Lower lobe of right lung (tissue), 2 donors: ENCODE data around the gene GJA4. TPM values are rescaled to one million over a fixed set of nuclear protein-coding genes. Genes with fewer than 3 reads are reported as not detected.

ENCODE experiments used
- ATAC-seq, 2 donors: fragments of 200-7000 bp; cut with Tn5 transposase; one replicate each; pipeline ENCODE4 v1.9.1; 2020 to 2022; ENCODE audit warnings: mild to moderate bottlenecking in 2 of 2, moderate library complexity in 2 of 2
- DNase-seq: peaks from one replicate; pipeline ENCODE4 v3.0.0-alpha.2; 2020
- H3K27ac ChIP-seq: fragments of 200-600 bp; one replicate; pipeline ENCODE4 v1.8.0; 2022
- H3K27me3 ChIP-seq: fragments of 200-600 bp; one replicate; pipeline ENCODE4 v1.8.0; 2022; ENCODE audit warnings: low read depth
- H3K36me3 ChIP-seq: fragments of 200-600 bp; one replicate; pipeline ENCODE4 v1.8.0; 2022; ENCODE audit warnings: mild to moderate bottlenecking
- H3K4me1 ChIP-seq: fragments of 200-600 bp; one replicate; pipeline ENCODE4 v1.8.0; 2022
- H3K4me3 ChIP-seq: fragments of 200-600 bp; one replicate; pipeline ENCODE4 v1.8.0; 2022; ENCODE audit warnings: mild to moderate bottlenecking
- H3K9me3 ChIP-seq: fragments of 200-600 bp; one replicate; pipeline ENCODE4 v1.8.0; 2022
- intact Hi-C: fragments of 100-400 bp; cut with DNase I; formaldehyde crosslinking; loops from one replicate; pipeline ENCODE4 v1.11.0; 2022
- total RNA-seq: library from RNA; stranded (reverse); fragmentation: NEBNext Ultra II Directional; extraction: Animal tissue kit (Norgen Biotek cat#: 25700); gene quantifications from one replicate; pipeline ENCODE4 v1.2.1, GENCODE V29; 2021
- TF ChIP-seq, protein P1 (sequence below): fragments of 200-600 bp; IDR thresholded peaks from one replicate; pipeline ENCODE4 v1.8.0; 2022; ENCODE audit warnings: antibody characterized with exemption, mild to moderate bottlenecking
- donor health status: DM: no; HTN: yes; CAD: no; lungs with severe emphysema.

The GJA4 gene
- total RNA-seq, 1 donor from 2014 or later: 16.1 TPM

GRCh38 chr1:34822202-34822601 is 29.4 kb downstream of the GJA4 start:
- H3K27ac ChIP-seq: no peak overlapping the region
- no peak for ATAC-seq
- intact Hi-C loops: no loop called here
- no peaks in the 10 kb centered on the region for H3K36me3 ChIP-seq
- H3K4me1 ChIP-seq: peaks cover 16% of the 10 kb centered on the region
- H3K27me3 ChIP-seq: no peaks in the 10 kb centered on the region
- TF ChIP-seq, protein P1, sequence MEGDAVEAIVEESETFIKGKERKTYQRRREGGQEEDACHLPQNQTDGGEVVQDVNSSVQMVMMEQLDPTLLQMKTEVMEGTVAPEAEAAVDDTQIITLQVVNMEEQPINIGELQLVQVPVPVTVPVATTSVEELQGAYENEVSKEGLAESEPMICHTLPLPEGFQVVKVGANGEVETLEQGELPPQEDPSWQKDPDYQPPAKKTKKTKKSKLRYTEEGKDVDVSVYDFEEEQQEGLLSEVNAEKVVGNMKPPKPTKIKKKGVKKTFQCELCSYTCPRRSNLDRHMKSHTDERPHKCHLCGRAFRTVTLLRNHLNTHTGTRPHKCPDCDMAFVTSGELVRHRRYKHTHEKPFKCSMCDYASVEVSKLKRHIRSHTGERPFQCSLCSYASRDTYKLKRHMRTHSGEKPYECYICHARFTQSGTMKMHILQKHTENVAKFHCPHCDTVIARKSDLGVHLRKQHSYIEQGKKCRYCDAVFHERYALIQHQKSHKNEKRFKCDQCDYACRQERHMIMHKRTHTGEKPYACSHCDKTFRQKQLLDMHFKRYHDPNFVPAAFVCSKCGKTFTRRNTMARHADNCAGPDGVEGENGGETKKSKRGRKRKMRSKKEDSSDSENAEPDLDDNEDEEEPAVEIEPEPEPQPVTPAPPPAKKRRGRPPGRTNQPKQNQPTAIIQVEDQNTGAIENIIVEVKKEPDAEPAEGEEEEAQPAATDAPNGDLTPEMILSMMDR: no peak
- H3K4me3 ChIP-seq: no peak overlapping the region
- no peak for DNase-seq
- no peaks in the 10 kb centered on the region for H3K9me3 ChIP-seq

DNA sequence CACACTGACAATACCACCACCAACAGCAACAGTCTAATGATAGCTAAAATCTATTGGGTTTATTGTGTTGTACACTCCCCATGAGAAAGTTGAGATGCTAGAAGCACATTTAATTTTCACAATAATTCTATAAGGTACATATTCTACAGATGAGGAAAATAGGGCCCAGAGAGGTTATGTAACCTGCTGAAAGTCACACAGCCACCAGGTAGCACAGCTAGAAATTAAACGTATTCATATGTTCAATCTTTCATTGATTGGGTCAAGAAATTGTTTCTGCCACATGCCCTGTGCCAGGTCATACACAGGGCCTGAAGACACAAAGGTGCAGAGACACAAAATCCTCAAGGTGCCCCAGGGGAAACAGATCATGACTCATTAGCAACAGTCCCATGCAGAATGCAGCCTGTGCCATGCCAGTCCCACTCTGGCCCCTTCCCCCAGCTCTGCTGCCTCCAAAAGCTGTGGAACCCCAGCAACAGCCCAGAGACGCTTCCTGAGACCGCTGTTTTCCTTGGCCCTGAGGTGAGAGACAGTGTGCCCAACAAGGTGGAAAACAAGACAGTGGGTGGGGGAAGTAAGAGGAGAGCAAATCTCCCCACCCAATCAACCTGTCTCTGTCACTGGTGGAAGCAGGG is 32.1 kb downstream of the GJA4 start:
- no peaks in the 10 kb centered on the region for H3K9me3 ChIP-seq
- TF ChIP-seq, protein P1: no peak
- H3K4me3 ChIP-seq: no peak overlapping the region
- no peaks in the 10 kb centered on the region for H3K36me3 ChIP-seq
- intact Hi-C loops: no loop called here
- H3K27me3 ChIP-seq: no peaks in the 10 kb centered on the region
- ATAC-seq (peak; percentile 6 to 11), DNase-seq (no peak)
- H3K4me1 ChIP-seq: peaks cover 16% of the 10 kb centered on the region
- peak overlapping the region; percentile 46 for H3K27ac ChIP-seq

DNA sequence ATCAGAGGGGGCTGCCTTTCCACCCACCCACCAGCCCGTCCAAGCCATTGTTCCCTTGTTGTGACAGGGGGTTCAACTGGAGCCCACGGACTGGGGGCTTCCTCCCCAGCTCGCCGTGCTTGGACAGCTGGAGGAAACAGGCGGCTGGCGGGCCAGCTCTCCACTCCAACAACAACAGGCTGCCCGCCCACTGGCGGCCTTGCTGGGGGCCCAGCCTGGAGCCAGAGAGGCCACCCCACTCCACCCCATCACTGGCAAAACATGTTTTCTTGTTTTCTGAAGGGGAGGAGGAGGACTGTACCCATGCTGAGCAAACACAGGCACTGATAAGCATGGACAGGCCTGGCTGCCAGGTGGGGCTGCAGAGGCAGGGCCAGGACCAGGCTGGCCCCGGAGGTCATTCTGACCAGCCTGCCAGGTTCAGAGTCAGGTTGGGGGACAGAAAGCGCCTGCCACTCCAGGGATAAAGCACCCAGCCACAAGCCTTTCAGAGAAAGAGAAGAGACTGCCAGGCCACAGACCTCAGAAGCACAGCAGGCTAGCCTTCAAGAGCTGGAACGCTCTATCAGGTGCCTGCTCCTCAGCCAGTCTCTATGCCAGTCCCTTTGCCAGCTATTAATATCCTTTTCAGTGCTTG is 32.8 kb downstream of the GJA4 start:
- Histone ChIP-seq H3K4me3 (no peak overlapping the region), H3K27me3 (no peaks in the 10 kb centered on the region), H3K4me1 (peaks cover 16% of the 10 kb centered on the region), H3K27ac (peak overlapping the region; percentile 46), H3K36me3 (no peaks in the 10 kb centered on the region), H3K9me3 (no peaks in the 10 kb centered on the region)
- DNase-seq: peak; percentile 70
- peak; percentile 88 to 91 for ATAC-seq
- TF ChIP-seq, protein P1: no peak
- intact Hi-C loops: no loop called here

GRCh38 chr1:34827341-34827941 is 34.6 kb downstream of the GJA4 start:
- no peak overlapping the region for H3K27ac ChIP-seq
- H3K4me1 ChIP-seq: peaks cover 16% of the 10 kb centered on the region
- no peaks in the 10 kb centered on the region for H3K27me3 ChIP-seq
- no peaks in the 10 kb centered on the region for H3K9me3 ChIP-seq
- ATAC-seq: no peak
- intact Hi-C loops: no loop called here
- H3K36me3 ChIP-seq: no peaks in the 10 kb centered on the region
- TF ChIP-seq, protein P1: no peak
- no peak for DNase-seq
- H3K4me3 ChIP-seq: no peak overlapping the region

DNA sequence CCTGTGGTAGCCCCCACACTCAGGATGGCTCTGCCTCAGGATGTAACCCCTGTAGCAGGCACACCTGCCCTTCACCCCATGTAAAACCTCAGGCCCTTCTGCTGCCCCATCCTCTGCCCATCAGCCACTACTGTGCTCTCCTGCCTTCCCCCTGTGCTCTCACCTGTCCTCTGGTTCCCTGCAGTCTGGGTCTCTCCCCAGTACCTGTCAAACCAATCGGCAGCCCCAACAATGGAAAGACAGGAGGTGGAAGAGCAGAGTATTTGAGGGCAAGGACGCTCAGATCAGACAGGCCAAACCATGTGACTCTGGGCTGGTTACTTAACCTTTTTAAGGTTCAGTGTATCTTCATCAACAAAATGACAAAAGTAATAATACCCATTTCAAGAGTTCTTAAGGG is 35.8 kb downstream of the GJA4 start:
- intact Hi-C loops: no loop called here
- no peaks in the 10 kb centered on the region for H3K36me3 ChIP-seq
- TF ChIP-seq, protein P1: no peak
- H3K27ac ChIP-seq: no peak overlapping the region
- ATAC-seq (no peak), DNase-seq (no peak)
- H3K4me1 ChIP-seq: peaks cover 16% of the 10 kb centered on the region
- H3K27me3 ChIP-seq: no peaks in the 10 kb centered on the region
- no peak overlapping the region for H3K4me3 ChIP-seq
- no peaks in the 10 kb centered on the region for H3K9me3 ChIP-seq
